ENCODE results near the gene ITLN1.

GRCh38 chr1:160868141-160868540, 16.8 kb downstream of the ITLN1 start:
- no peak for TF ChIP-seq CTCF (IDR thresholded peaks at IDR 0.05; ENCODE audit: poor library complexity)
- TF ChIP-seq EZH2phosphoT487 (IDR thresholded peaks at IDR 0.05; ENCODE audit: low read depth, severe bottlenecking, unreplicated experiment) = no peak
- TF ChIP-seq EZH2 (IDR thresholded peaks at IDR 0.05; ENCODE audit: borderline replicate concordance) = no peak

Data from hepatocyte (in vitro differentiated cells).